HG03280 (cell line): ENCODE results near the gene SOS1.
"Not testable (repeated sequence)": the region's sequence is repeated elsewhere in the genome, so short reads cannot be mapped to it uniquely, and the experiment has no call there.

Source experiments
- ATAC-seq: cut with Tn5 transposase; IDR thresholded peaks from one replicate; pipeline ENCODE4 v1.9.1; 2021; ENCODE audit warnings: mild to moderate bottlenecking, moderate library complexity; ENCODE audit not compliant: unreplicated experiment

Gene SOS1

DNA sequence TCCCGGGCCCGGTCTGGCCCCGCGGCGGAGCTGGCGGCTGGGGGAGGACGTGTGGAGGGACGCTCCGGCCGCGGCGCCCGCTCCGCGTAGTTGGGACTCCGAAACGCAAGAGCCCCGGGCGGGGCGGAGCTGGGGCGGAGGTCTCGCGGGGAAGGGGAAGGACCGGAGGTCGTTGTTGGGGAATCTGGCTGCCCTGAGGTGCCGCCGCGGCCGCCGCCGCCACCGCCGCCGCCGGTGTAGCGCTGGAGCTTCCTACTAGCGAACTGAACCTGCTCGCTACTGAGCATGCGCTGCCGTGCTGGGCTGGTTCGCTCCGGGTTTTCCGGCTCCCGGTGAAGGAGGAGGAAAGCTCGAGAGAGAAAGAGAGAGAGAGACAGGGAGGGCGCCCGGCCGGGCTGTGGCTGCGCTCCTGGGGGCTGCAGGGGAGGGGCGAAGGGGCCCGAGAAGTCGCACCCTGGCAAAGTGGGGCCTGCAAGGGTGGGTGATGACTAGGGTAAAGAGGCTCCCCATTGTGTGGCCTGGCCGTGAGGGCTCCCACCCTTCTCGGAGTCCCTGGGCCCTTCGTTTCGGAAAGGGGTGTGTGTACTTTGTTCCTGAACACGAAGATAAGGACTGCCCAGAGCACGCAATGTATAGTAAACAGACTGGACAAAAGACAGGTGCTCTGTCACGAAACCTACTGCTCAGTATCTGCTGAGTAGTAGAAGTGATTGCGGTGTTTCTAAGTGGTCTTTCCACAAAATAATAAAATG, at the start of gene SOS1:
TSS of gene SOS1 (minus strand) at position 281 of the 752 bp plus-strand sequence. CDS start 629 bp downstream, outside the sequence.
- ATAC-seq, result peak; percentile 45

DNA sequence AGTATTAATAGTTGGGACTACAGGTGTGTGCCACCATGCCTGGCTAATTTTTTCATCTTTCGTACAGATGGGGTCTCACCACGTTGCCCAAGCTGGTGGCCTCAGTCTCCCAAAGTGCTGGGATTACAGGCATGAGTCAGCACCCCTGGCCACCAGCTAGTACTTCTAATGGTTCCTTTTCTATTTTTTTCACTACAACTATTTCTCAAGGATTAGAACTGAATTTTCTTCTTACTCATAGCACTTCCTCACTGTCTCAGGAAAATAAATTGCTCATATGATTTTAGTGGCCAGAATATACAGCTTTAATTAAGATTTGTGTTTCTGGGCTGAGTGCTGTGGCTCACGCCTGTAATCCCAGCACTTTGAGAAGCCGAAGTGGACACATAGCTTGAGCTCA, 43.2 kb upstream of the SOS1 start:
- ATAC-seq, result no peak

DNA sequence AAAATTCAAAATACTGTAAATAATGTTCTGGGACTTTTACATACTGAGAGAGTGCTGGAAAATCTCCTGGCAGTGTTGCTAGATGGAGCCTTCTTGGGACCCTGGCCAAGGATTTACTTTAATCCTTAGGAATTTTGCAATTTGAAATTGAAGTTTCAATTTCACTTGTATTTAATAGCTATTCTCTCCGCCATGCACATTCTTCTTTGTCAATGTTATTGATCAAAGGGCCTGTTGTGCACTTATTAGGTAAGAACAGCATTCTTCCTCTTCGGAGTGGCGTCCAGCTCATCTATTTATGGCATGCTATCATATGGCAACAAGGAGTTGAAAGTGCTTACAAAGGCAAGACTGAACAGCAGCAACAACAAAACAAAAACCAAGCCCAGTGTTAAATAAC, 40.1 kb upstream of the SOS1 start:
- ATAC-seq, result no peak

DNA sequence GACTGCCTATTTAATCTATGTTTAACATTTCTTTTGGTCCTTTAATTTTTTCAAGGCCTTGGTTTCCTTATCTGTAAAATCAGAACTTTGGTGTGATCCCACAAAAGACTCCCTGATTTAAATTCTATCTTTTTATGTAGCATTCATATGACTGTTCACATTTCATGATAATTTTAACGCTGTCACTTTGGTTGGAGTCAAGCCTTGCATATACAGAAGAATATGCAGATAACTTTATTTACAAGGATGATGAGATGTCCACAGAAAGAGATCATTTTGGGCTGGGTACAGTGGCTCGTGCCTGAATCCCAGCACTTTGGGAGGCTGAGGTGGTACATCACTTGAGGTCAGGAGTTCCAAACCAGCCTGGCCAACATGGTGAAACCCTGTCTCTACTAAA, 38.4 kb upstream of the SOS1 start:
- no peak for ATAC-seq

DNA sequence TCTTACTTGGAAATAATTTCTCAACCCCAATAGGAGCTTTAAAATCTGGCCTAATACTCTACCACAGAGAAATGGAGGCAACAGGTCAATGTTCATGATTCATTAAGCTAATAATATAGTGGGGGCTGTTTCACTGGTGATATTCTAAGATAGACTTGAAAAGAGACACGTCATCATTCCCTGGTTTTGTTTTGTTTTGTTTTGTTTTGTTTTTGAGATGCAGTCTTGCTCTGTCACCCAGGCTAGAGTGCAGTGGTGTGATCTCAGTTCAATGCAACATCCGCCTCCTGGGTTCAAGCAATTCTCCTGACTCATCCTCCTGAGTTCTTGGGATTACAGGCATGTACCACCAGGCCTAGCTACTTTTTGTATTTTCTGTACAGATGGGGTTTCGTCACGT, 37.5 kb upstream of the SOS1 start:
- ATAC-seq, result no peak

DNA sequence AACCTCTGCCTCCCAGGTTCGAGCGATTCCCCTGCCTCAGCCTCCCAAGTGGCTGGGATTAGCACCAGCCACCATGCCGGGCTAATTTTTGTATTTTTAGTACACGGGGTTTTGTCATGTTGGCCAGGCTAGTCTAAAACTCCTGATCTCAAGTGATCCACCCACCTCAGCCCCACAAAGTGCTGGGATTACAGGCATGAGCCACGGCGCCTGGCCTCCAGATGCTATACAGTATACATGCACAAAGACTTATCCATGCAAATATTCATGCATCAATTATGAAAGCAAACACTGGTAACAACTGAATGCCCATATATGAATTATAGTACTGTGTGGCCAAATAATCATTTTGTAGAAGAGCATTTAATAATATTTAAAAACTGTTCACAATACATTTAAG, 36.0 kb upstream of the SOS1 start:
- no peak for ATAC-seq

DNA sequence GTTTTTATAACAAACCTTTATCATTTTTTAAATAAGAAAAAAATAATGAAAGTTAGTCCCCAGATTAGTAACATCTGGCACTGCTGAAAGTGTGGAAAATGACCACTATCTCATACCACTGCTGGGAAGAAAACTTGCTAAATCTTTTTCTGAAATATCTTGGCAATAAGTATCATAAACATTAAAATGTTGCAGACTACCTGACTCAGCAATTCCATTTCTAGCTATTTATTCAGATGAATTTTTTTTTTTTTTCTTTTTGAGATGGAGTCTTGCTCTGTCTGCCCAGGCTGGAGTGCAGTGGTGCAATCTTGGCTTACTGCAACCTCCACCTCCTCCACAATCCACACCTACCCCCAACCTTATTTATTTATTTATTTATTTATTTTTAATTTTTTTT, 35.3 kb upstream of the SOS1 start:
- ATAC-seq, result no peak

DNA sequence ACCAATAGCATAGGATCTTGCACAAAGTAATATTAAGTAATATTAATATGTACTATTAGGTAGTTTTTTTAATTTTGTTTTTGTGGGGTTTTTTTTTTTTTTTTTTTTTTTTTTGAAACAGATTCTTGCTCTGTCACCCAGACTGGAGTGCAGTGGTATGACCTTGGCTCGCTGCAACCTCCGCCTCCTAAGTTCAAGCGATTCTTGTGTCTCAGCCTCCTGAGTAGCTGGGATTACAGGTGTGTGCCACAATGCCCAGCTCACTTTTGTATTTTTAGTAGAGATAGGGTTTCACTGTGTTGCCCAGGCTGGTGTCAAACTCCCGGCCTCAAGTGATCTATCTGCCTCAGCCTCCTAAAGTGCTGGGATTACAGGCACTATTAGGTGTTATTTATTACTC, 34.7 kb upstream of the SOS1 start:
- ATAC-seq, result not testable (repeated sequence)

DNA sequence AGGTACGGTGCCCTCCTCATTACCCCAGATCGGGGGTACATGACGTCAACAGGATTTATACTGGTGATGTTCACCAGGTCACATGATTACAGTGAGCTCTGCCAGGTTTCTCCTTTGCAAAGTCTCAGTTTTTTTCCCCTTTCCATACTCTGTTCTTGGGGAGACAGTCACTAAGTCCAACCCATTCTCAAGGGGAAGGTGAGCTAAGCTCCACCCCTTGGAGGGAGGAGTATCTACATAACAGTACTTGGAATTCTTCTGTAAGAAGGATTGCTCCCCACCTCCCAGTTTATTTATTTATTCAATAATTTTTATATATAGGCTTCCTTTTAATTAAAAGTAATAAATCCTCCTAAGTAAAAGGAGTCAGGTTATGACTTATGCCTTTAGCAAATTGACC, 34.1 kb upstream of the SOS1 start:
- no peak for ATAC-seq

DNA sequence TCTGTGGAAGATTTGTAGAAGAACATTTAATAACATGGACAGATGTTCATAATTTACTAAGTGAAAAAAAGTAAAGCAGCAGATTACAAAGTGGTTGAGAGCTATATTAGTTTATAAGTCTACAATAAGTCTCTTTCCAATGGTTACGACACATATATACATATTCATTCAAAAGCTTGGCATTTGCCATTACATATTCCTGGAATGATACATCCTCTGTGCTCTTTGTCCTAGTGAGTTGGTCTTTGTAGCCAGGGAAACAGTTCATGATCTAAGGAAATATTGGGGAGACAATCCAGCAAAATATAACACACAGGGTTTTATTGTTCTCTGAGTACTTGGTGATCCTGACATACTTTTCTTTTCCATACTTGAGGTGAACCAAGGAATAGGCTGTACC, 32.5 kb upstream of the SOS1 start:
- no peak for ATAC-seq

DNA sequence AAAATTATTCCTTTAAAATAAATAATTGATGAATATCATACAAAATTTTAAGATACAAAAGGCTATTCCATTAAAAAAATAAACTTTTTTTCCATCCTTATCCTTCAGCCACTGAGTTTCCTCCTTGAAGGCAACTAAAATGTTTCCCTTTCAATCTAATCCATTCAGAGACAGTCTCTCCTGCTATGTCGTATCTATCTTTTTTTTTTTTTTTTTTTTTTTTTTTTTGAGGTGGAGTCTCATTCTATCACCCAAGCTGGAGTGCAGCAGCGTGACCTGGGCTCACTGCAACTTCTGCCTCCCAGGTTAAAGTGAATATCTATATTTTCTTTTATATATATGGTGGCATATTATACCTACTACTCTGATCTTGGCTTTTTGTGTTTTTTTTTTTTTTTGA, 31.7 kb upstream of the SOS1 start:
- ATAC-seq, result no peak

DNA sequence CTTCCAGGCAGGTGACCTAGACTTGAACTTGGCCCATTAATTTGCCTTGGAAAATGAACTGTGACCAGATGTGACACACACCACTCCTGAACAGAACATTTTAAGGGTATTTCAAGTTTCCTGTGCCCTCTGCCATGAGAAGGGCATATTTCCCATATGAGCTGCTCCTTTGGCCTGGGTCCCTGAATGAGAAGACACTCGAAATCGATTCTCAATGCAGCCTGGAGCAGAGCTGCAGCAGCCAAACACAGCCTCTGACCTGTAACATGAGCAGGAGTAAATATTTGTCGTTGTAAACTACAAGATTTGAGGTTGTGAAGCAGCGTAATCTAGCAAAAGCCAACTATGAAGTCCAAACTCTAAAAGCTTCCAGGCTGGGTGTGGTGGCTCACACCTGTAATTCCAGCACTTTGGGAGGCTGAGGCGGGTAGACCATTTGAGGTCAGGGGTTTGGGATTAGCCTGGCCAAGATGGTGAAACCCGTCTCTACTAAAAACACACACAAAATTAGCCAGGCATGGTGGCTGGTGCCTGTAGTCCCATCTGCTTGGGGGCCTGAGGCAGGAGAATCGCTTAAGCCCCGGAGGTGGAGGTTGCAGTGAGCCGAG, 30.1 kb upstream of the SOS1 start:
- ATAC-seq, result no peak

DNA sequence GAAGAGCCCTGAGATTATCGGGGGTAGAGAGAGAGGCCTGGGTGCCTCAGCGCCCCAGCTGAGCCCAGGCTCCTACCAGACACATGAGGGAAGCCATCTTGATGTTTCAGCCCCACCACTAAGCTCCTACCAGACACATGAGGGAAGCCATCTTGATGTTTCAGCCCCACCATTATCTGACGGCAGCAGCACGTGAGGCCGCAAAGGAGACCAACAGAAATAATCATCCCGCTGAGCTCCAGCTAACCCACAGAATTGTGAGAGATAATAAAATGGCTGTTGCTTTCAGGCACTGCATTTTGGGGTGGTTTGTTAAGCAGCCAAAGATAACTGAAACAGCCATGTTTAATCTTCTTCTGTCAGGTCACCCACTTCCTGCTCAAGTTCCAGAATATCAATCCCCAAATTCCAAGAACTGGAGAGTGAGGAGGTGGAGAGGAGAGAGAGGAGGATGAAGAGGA, 29.3 kb upstream of the SOS1 start:
- no peak for ATAC-seq

DNA sequence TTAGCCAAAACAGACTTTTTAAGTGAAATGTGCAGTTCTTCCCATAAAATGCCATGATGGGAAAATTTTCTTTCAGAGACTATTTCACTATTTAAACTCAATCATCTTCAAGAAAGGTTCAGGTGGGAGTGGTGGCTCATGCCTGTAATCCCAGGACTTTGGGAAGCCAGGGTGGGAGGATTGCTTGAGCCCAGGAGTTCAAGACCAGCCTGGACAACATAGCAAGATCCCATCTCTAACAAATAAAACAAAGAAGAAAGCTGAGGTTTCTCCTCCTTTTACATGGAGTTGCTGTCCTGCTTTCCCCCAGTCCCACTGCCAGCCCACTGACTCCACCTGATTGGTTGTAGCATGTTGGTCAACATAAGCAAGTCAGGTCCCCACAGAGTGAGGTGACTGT, 25.8 kb upstream of the SOS1 start:
- ATAC-seq, result no peak

DNA sequence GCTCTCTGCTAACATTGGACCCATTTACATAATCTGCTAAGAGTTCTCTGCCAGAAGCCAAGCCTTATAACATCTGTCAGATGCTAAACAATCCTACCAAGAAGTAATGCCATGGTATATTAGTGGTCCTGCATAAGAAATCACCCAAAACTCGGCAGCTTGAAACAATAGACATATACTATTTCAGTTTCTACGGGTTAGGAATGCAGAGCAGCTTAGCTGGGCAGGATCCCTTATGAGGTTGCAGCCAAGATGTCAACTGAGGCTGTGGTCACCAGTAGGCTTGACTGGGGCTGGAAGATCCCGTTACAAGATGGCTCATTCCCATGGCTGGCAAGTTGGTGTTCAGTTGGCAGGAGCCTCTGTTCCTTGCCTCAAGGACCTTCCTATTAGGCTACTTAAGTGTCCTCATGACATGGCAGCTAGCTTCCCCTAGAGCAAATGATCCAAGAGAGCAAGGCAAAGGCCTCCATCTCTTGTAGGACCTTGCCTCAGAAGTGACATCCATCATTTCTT, 25.1 kb upstream of the SOS1 start:
- ATAC-seq, result no peak

DNA sequence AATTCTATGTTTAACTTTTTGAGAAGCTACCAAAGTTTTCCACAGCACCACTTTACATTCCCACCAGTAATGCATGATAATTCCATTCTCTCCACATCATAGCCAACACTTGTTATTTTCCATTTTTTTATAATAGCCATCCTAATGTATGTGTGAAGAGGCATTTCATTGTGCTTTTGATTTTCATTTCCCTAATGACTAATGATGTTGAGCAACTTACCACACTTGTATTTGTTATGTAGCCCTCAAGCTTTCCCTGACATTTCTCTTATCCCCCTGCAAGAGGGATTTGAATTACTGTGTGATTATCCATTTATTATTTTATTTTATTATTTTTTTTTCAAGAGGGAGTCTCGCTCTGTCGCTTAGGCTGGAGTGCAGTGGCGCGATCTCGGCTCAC, 23.6 kb upstream of the SOS1 start:
- no peak for ATAC-seq

DNA sequence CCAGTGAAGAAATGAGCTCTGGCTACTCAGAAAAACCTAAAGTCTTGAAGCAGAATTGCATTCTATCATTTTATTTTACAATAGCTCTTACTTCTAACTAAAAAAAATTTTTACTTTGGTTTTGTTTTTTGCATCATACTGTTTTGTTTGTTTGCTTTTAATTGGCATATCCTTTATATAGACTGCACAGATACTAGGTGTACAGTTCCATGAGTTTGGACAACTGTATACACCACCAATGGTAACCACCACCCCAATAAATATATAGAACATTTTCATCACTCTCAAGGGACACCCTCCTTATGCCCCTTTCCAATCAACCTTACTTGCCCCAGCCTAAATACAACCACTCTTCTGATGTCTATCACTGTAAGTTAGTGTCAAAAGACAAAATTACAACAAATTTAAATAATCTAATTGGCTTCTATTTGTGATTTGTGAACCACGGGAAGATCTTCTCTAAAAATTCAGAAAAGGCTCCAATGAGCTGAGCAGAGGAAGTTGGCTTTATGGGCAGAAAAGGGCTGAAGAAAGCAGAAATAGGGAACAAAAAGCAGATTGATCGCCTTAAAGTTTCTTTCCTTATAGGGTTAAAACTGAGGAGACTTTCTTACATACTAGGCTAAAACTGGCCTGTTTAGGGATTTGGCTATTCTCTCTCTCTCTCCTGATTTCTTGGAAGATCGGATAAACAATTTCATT, 22.2 kb upstream of the SOS1 start:
- ATAC-seq, result no peak

DNA sequence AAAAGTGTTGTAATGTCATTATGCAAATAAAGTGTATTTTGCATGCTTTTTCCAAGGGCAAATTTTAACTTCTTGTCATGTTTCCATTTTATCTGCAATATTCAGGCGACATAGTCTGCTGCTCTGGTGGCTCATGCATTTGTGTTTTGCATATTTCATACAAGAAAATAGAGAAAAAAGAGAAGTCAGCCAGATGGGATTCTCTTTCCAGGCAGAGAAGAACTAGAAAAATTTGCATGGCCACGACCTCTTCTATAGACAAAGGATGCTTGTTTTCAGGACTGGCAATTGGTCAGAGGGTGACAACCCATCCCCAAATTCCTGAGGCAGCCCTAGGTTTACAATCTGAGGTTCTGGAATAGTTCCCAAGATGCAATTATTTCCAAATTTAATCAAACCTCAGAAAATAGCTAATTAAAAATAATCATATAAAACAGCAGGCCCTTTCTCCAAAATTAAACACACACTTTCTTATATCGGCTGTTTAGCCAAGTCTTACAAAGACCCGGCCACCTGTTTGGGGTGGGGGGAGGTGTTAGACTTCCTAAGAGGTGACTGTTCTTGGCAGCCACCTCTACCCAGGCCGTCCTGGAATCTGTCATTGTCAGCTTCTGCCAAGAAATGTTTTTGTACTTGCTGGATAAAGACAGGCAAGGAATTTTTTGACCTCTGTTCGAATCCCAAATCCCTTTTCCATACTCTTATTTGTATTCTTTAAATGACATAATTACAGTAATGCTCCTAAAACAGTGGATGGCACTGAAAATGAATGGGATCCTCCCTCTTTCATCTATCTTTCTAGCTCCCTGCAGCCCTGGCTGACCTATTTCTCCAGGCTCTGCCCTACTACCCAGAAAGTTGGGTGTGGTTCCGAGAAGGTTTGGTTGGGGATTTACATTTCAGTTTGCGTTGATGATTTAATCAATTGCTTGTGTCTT, 20.8 kb upstream of the SOS1 start:
- ATAC-seq, result no peak

DNA sequence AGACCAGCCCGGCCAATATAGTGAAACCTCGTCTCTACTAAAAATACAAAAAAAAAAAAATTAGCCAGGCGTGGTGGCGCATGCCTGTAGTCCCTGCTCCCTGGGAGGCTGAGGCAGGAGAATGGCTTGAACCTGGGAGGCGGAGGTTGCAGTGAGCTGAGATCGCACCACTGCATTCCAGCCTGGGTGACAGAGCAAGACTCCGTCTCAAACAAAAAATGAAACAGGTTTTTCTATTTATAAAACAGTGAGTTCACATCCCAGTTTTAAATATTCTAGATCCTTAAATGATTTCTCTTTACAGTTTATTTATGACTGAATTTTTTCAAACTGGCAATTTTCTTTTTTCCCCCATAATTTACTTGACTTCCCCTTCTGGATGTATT, 20.1 kb upstream of the SOS1 start:
- not testable (repeated sequence) for ATAC-seq

DNA sequence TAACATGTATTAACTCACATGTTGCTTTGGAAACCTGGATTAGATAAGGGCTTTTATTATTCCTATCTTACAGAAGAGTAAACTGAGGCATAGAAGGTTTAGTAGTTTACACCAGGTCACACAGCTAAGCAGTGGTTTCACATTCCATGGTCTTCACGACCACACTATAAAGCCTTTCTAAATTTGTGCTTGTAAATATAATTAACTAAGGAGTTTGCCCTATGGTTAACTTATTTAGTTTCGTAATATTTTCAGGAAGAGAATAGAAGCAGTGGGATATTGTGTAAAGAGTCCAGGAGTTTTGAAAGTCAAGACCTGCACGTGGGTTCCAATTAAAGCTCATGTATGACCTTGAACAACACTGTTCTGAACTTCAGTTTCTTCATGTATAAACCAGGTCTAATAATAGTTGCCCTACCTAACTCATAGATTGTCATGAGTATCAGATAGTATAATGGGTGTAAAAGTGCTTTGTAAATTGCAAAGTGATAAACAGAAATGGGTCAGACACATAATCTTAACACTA, 19.5 kb upstream of the SOS1 start:
- no peak for ATAC-seq
